ENCODE results near the gene KRTAP5-1.

Gene KRTAP5-1

GRCh38 chr11:1547467-1548098 lies 37.5 kb downstream of the KRTAP5-1 start:
- no peaks in the 10 kb centered on the region for H3K9me3 Mint-ChIP-seq
- H3K27ac Mint-ChIP-seq: no peak overlapping the region
- DNase-seq: no peak
- H3K4me1 Mint-ChIP-seq (ENCODE audit: low read depth in 2 of 2): peaks cover 3 to 10% of the 10 kb centered on the region in 2 donors
- H3K36me3 Mint-ChIP-seq (ENCODE audit: insufficient read depth): peaks cover 4% of the 10 kb centered on the region
- peak overlapping the region; percentile 69 to 74 for H3K4me3 Mint-ChIP-seq
- peaks cover 21 to 54% of the 10 kb centered on the region in 2 donors for H3K27me3 Mint-ChIP-seq
- peak; percentile 5 for ATAC-seq (replicated peaks)

GRCh38 chr11:1546536-1547466 lies 38.3 kb downstream of the KRTAP5-1 start:
- Mint-ChIP-seq H3K4me3 (peak overlapping the region; percentile 69 to 74), H3K27me3 (peaks cover 25 to 53% of the 10 kb centered on the region in 2 donors), H3K27ac (no peak overlapping the region), H3K36me3 (ENCODE audit: insufficient read depth) (peaks cover 4% of the 10 kb centered on the region), H3K4me1 (ENCODE audit: low read depth in 2 of 2) (peaks cover 3 to 10% of the 10 kb centered on the region in 2 donors), H3K9me3 (no peaks in the 10 kb centered on the region)
- DNase-seq (peak; percentile 43 to 55 (median 54)), ATAC-seq (replicated peaks) (peak; percentile 78)

- Mint-ChIP-seq H3K27me3 (peaks cover 27 to 57% of the 10 kb centered on the region in 2 donors), H3K36me3 (ENCODE audit: insufficient read depth) (peaks cover 4% of the 10 kb centered on the region), H3K4me1 (ENCODE audit: low read depth in 2 of 2) (peaks cover 3 to 10% of the 10 kb centered on the region in 2 donors), H3K9me3 (no peaks in the 10 kb centered on the region), H3K27ac (no peak overlapping the region), H3K4me3 (peak overlapping the region; percentile 33 to 54)
- ATAC-seq (replicated peaks) (no peak), DNase-seq (no peak)
These were observed 39.0 kb downstream of the KRTAP5-1 start for GRCh38 chr11:1546077-1546535.

- ATAC-seq (replicated peaks): no peak
- Mint-ChIP-seq H3K4me3 (no peak overlapping the region), H3K27ac (no peak overlapping the region)
These were observed 39.7 kb downstream of the KRTAP5-1 start for GRCh38 chr11:1545432-1545831.

GRCh38 chr11:1544536-1544935 lies 40.5 kb downstream of the KRTAP5-1 start:
- no peak for ATAC-seq (replicated peaks)
- peaks cover 23 to 61% of the 10 kb centered on the region in 2 donors for H3K27me3 Mint-ChIP-seq

More at GRCh38 chr11:1545432-1545831, 39.7 kb downstream of the KRTAP5-1 start:
- DNase-seq: no peak
- Mint-ChIP-seq H3K36me3 (ENCODE audit: insufficient read depth) (peaks cover 4% of the 10 kb centered on the region), H3K9me3 (no peaks in the 10 kb centered on the region), H3K4me1 (ENCODE audit: low read depth in 2 of 2) (peaks cover 3 to 10% of the 10 kb centered on the region in 2 donors), H3K27me3 (peaks cover 27 to 62% of the 10 kb centered on the region in 2 donors)

GRCh38 chr11:1543606-1544263 lies 41.3 kb downstream of the KRTAP5-1 start:
- H3K36me3 Mint-ChIP-seq (ENCODE audit: insufficient read depth): peaks cover 4% of the 10 kb centered on the region
- H3K9me3 Mint-ChIP-seq: no peaks in the 10 kb centered on the region
- DNase-seq (no peak), ATAC-seq (replicated peaks) (no peak)
- H3K4me3 Mint-ChIP-seq: no peak overlapping the region
- H3K27ac Mint-ChIP-seq: no peak overlapping the region
- H3K4me1 Mint-ChIP-seq (ENCODE audit: low read depth in 2 of 2): peaks cover 3 to 9% of the 10 kb centered on the region in 2 donors
- peaks cover 18 to 53% of the 10 kb centered on the region in 2 donors for H3K27me3 Mint-ChIP-seq

More at GRCh38 chr11:1544536-1544935, 40.5 kb downstream of the KRTAP5-1 start:
- no peak for DNase-seq
- Mint-ChIP-seq H3K4me3 (no peak overlapping the region), H3K9me3 (no peaks in the 10 kb centered on the region), H3K36me3 (ENCODE audit: insufficient read depth) (peaks cover 4% of the 10 kb centered on the region), H3K27ac (no peak overlapping the region), H3K4me1 (ENCODE audit: low read depth in 2 of 2) (peaks cover 3 to 10% of the 10 kb centered on the region in 2 donors)

GRCh38 chr11:1542267-1542666 lies 42.8 kb downstream of the KRTAP5-1 start:
- no peak for DNase-seq
- peaks cover 2% of the 10 kb centered on the region for H3K36me3 Mint-ChIP-seq (ENCODE audit: insufficient read depth)
- peaks cover 0 to 4% of the 10 kb centered on the region in 2 donors for H3K4me1 Mint-ChIP-seq (ENCODE audit: low read depth in 2 of 2)
- H3K27ac Mint-ChIP-seq: no peak overlapping the region
- H3K27me3 Mint-ChIP-seq: peaks cover 18 to 38% of the 10 kb centered on the region in 2 donors
- H3K4me3 Mint-ChIP-seq: no peak overlapping the region
- H3K9me3 Mint-ChIP-seq: no peaks in the 10 kb centered on the region
- ATAC-seq (replicated peaks): no peak

GRCh38 chr11:1541474-1542204 lies 43.4 kb downstream of the KRTAP5-1 start:
- Mint-ChIP-seq H3K27ac (no peak overlapping the region), H3K27me3 (peaks cover 18 to 38% of the 10 kb centered on the region in 2 donors), H3K36me3 (ENCODE audit: insufficient read depth) (peaks cover 8% of the 10 kb centered on the region), H3K4me3 (no peak overlapping the region), H3K4me1 (ENCODE audit: low read depth in 2 of 2) (peaks cover 0 to 4% of the 10 kb centered on the region in 2 donors), H3K9me3 (no peaks in the 10 kb centered on the region)
- ATAC-seq (replicated peaks) (no peak), DNase-seq (no peak)

GRCh38 chr11:1540074-1540473 lies 45.0 kb downstream of the KRTAP5-1 start:
- ATAC-seq (replicated peaks) (no peak), DNase-seq (no peak)
- H3K4me3 Mint-ChIP-seq: no peak overlapping the region
- peaks cover 20% of the 10 kb centered on the region for H3K36me3 Mint-ChIP-seq (ENCODE audit: insufficient read depth)
- H3K27me3 Mint-ChIP-seq: peaks cover 6 to 31% of the 10 kb centered on the region in 2 donors
- no peaks in the 10 kb centered on the region for H3K9me3 Mint-ChIP-seq
- H3K27ac Mint-ChIP-seq: no peak overlapping the region
- peaks cover 10% of the 10 kb centered on the region in 2 donors for H3K4me1 Mint-ChIP-seq (ENCODE audit: low read depth in 2 of 2)

GRCh38 chr11:1538153-1538552 lies 46.9 kb downstream of the KRTAP5-1 start:
- DNase-seq (no peak), ATAC-seq (replicated peaks) (no peak)
- Mint-ChIP-seq H3K4me3 (no peak overlapping the region), H3K4me1 (ENCODE audit: low read depth in 2 of 2) (peaks cover 19% of the 10 kb centered on the region in 2 donors), H3K36me3 (ENCODE audit: insufficient read depth) (peaks cover 27% of the 10 kb centered on the region), H3K27ac (no peak overlapping the region), H3K9me3 (no peaks in the 10 kb centered on the region), H3K27me3 (peaks cover 6 to 21% of the 10 kb centered on the region in 2 donors)

- peaks cover 33% of the 10 kb centered on the region in 2 donors for H3K4me1 Mint-ChIP-seq (ENCODE audit: low read depth in 2 of 2)
- ATAC-seq (replicated peaks) (no peak), DNase-seq (no peak)
- peaks cover 0 to 12% of the 10 kb centered on the region in 2 donors for H3K27me3 Mint-ChIP-seq
- H3K36me3 Mint-ChIP-seq (ENCODE audit: insufficient read depth): peaks cover 34% of the 10 kb centered on the region
- no peak overlapping the region for H3K4me3 Mint-ChIP-seq
- H3K27ac Mint-ChIP-seq: peak overlapping the region in 1 of 2 donors; percentile 60
- H3K9me3 Mint-ChIP-seq: no peaks in the 10 kb centered on the region
These were observed 48.8 kb downstream of the KRTAP5-1 start for GRCh38 chr11:1536065-1536843.

GRCh38 chr11:1534682-1535081 lies 50.4 kb downstream of the KRTAP5-1 start:
- Mint-ChIP-seq H3K36me3 (ENCODE audit: insufficient read depth) (peaks cover 34% of the 10 kb centered on the region), H3K27ac (peak overlapping the region in 1 of 2 donors; percentile 15), H3K4me1 (ENCODE audit: low read depth in 2 of 2) (peaks cover 36 to 39% of the 10 kb centered on the region in 2 donors), H3K4me3 (peak overlapping the region; percentile 31 to 47), H3K27me3 (peaks cover 0 to under 1% of the 10 kb centered on the region in 2 donors), H3K9me3 (no peaks in the 10 kb centered on the region)
- no peak for ATAC-seq (replicated peaks)
- DNase-seq: no peak
